OCI-LY7 (cell line): ENCODE measurements around the gene RAD51B.

ENCODE experiments used
- EZH2phosphoT487 ChIP-seq: fragments of 200-600 bp; sonication (generic); IDR thresholded peaks from 2 replicates; pipeline ENCODE4 v1.6.1; 2018; ENCODE audit warnings: low read depth, borderline replicate concordance, mild to moderate bottlenecking, mixed run types, antibody characterized with exemption, low read length, moderate library complexity, mixed read lengths
- TF ChIP-seq, protein P1 (sequence below): fragments of 200-600 bp; sonication (generic); conservative IDR thresholded peaks from 2 replicates; pipeline ENCODE4 v1.5.1; 2014; ENCODE audit warnings: mild to moderate bottlenecking, antibody characterized with exemption, low read length, moderate library complexity, mixed read lengths

- TF ChIP-seq, protein P1, sequence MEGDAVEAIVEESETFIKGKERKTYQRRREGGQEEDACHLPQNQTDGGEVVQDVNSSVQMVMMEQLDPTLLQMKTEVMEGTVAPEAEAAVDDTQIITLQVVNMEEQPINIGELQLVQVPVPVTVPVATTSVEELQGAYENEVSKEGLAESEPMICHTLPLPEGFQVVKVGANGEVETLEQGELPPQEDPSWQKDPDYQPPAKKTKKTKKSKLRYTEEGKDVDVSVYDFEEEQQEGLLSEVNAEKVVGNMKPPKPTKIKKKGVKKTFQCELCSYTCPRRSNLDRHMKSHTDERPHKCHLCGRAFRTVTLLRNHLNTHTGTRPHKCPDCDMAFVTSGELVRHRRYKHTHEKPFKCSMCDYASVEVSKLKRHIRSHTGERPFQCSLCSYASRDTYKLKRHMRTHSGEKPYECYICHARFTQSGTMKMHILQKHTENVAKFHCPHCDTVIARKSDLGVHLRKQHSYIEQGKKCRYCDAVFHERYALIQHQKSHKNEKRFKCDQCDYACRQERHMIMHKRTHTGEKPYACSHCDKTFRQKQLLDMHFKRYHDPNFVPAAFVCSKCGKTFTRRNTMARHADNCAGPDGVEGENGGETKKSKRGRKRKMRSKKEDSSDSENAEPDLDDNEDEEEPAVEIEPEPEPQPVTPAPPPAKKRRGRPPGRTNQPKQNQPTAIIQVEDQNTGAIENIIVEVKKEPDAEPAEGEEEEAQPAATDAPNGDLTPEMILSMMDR: no peak
- no peak for TF ChIP-seq EZH2phosphoT487
Observed at GRCh38 chr14:68396461-68396860, 576.9 kb downstream of the RAD51B start.
